H4 (cell line): ENCODE data around the gene MTF1. TPM values are rescaled to one million over a fixed set of nuclear protein-coding genes. Genes with fewer than 3 reads are reported as not detected.
"Not testable (repeated sequence)": the region's sequence is repeated elsewhere in the genome, so short reads cannot be mapped to it uniquely, and the experiment has no call there.

Source experiments
- DNase-seq: peaks from one replicate; pipeline ENCODE4 v3.0.0-alpha.2; 2015; ENCODE audit warnings: low spot score
- total RNA-seq: library from RNA; depleted of rRNA; stranded (reverse); fragments of >200 nt; shearing (Covaris generic); gene quantifications from 2 replicates; pipeline ENCODE4 v1.2.3, GENCODE V29; 2014; rRNA removed

Gene MTF1
- total RNA-seq, result 2.0 TPM in 2 replicates

GRCh38 chr1:37859507-37860345 is at the start of gene MTF1:
Gene MTF1, minus strand, starts transcription at chr1:37859592. Its CDS starts 1,934 bp downstream, at chr1:37857658.
- DNase-seq, result peak; percentile 95

GRCh38 chr1:37908531-37908930 is 49.1 kb upstream of the MTF1 start:
- not testable (repeated sequence) for DNase-seq

GRCh38 chr1:37907416-37908125 is 48.2 kb upstream of the MTF1 start:
- not testable (repeated sequence) for DNase-seq

- not testable (repeated sequence) for DNase-seq
These were observed 47.2 kb upstream of the MTF1 start for GRCh38 chr1:37906591-37906990.

GRCh38 chr1:37905727-37906126 is 46.3 kb upstream of the MTF1 start:
- no peak for DNase-seq

GRCh38 chr1:37903921-37904320 is 44.5 kb upstream of the MTF1 start:
- not testable (repeated sequence) for DNase-seq

GRCh38 chr1:37902983-37903382 is 43.6 kb upstream of the MTF1 start:
- no peak for DNase-seq

GRCh38 chr1:37901893-37902225 is 42.5 kb upstream of the MTF1 start:
- no peak for DNase-seq

GRCh38 chr1:37901191-37901892 is 42.0 kb upstream of the MTF1 start:
- no peak for DNase-seq

- not testable (repeated sequence) for DNase-seq
These were observed 38.2 kb upstream of the MTF1 start for GRCh38 chr1:37897563-37897962.

GRCh38 chr1:37893673-37894072 is 34.3 kb upstream of the MTF1 start:
- DNase-seq, result no peak

GRCh38 chr1:37892151-37893047 is 33.0 kb upstream of the MTF1 start:
- DNase-seq, result no peak

GRCh38 chr1:37890378-37891014 is 31.1 kb upstream of the MTF1 start:
- DNase-seq, result peak; percentile 33

GRCh38 chr1:37888022-37888700 is 28.8 kb upstream of the MTF1 start:
- no peak for DNase-seq

- no peak for DNase-seq
These were observed 24.8 kb upstream of the MTF1 start for GRCh38 chr1:37884145-37884544.

GRCh38 chr1:37883671-37884070 is 24.3 kb upstream of the MTF1 start:
- DNase-seq, result no peak

- no peak for DNase-seq
These were observed 20.5 kb upstream of the MTF1 start for GRCh38 chr1:37879865-37880264.

GRCh38 chr1:37878071-37878470 is 18.7 kb upstream of the MTF1 start:
- DNase-seq, result no peak

GRCh38 chr1:37875833-37876232 is 16.4 kb upstream of the MTF1 start:
- DNase-seq, result no peak

- no peak for DNase-seq
These were observed 13.3 kb upstream of the MTF1 start for GRCh38 chr1:37872692-37873091.
